HL-60/S4 treated with retinoic acid at 250 ng/mL for 4 days and 3 days (cell line): ENCODE measurements around the gene CHTOP.
"Not testable (repeated sequence)": the region's sequence is repeated elsewhere in the genome, so short reads cannot be mapped to it uniquely, and the experiment has no call there.

Source experiments
- in situ Hi-C: fragments of 300-500 bp; cut with MboI; formaldehyde crosslinking; loops from 2 replicates; pipeline ENCODE4 v1.7.0; 2022; ENCODE audit warnings: low sequenced_read_pairs

The CHTOP gene, protein sequence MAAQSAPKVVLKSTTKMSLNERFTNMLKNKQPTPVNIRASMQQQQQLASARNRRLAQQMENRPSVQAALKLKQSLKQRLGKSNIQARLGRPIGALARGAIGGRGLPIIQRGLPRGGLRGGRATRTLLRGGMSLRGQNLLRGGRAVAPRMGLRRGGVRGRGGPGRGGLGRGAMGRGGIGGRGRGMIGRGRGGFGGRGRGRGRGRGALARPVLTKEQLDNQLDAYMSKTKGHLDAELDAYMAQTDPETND

DNA sequence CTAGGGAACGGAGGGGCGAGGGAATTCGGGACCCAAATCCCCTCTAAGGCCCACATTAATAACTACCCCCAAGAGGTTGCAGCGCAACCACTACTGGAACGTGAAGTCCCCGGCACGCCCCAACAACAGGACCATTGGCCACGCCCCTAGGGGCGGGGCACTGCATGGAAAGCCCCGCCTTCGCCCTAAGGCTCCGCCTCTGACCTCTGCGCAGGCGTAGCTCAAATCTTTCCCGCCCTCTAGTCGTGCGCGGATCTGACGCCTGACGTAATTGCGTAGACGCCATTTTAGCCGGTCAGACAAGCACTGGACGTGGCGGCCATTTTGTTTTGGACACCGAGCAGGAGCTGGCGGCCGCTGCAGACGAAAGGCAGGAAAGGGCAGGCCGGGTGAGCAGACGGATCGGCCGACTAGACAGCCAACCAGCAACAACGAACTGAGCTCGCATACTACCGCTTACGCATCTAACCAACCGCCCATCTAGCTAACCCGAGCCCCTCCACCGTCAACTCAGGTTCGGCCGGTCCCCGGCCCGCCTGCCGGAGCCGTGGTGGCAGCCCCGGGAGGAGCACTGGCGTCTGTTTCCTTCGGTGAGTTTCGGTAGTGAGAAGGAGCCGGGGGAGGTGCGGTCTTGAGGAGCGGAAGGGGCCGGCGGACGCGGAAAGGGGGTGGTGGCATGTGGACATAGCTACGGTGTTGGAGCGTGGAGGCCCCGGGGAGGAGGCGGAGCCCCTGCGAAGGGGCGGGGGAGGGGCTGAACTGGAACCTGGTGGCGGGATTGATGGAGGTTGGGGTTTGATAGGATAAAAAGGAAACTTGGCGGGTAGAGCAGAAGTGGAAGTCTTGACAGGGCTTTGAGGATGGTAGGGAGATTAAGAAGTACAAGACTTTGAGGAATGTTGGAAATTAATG, at the start of gene CHTOP:
Gene CHTOP, plus strand, starts transcription at position 313 of the 912 bp plus-strand sequence. CDS start 2,523 bp downstream, outside the sequence.
- in situ Hi-C loops, result no loop called here

DNA sequence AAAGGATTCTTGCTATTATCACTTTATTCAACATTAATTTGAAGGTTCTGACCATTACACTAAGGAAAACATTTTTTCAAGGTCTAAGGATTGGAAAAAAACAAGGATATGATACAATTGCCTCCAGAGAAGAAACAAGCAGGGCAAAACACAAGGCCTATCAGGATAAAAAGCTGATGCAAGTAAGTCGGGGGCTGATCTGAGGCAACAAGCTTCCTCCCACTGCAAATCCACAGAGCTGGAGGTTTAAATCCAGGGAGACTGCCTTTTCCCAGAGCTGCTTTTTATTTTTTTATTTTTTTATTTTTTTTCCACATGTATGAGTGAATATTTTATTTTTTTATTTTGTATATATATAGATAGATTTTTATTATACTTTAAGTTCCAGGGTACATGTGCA, 48.9 kb upstream of the CHTOP start:
- in situ Hi-C loops, result no loop called here

DNA sequence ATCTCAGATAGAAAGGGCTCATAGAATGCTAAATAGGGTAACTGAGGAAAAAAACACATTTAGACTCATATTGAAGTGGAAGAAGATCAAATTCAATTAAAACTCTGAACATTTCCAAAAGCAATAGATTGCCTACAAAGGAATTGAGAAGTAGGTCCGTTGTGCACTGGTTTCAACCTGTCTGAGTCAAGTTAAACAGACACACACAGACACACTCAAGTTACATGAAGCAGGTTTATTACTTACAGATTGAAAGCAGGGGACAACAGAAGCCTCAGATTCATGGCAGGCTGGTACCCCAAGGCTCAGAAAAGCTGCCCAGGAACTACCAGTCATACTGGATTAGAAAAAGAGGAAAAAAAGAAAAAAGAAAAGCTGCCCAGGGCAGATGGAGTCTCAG, 47.5 kb upstream of the CHTOP start:
- in situ Hi-C loops, result no loop called here

DNA sequence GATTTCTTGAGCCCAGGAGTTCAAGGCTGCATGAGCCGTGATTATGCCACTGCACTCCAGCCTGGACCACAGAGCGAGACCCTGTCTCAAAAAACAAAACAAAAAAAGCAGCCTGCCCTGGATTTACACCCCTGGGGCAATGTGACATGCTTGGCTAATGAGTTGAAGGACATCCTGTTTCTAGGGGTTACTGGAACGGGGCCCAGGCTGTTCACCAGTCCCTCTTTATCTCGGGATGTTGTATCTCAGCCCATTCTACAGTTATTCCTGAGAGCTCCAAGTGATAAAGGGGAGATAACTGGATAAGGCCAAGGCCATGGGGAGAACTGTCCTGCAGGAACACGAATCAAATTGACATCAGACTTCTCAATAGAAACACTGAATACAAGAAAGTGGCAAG, 46.6 kb upstream of the CHTOP start:
- in situ Hi-C loops, result no loop called here

DNA sequence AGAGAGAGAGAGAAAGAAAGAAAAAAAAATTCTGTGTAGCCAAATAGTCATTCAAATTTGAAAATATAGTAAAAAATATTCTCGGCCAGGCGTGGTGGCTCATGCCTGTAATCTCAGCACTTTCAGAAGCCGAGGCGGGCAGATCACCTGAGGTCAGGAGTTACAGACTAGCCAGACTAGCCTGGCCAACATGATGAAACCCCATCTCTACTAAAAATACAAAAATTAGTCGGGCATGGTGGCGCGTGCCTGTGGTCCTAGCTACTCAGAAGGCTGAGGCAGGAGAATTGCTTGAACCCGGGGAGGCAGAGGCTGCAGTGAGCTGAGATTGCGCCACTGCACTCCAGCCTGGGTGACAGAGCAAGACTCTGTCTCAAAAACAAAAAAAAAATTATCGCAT, 45.8 kb upstream of the CHTOP start:
- in situ Hi-C loops, result not testable (repeated sequence)

DNA sequence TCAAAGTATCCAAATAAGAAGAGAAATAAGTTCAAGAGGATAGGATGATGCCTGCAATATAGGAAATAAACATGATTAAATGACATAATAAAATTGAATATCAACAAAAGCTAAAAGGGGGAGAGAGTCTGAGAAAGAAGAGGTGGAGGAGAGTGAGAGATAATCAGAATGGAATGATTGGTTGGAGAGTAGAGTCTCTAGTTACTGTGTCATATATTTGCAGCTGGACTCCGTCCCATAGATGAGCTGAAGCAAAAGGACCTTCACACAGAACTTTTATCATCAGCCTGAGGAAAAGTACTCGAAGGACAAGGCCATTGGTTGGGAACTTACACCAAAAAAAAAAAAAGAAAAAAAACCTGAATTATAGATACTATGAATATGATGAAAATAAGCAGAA, 45.4 kb upstream of the CHTOP start:
- in situ Hi-C loops, result no loop called here

DNA sequence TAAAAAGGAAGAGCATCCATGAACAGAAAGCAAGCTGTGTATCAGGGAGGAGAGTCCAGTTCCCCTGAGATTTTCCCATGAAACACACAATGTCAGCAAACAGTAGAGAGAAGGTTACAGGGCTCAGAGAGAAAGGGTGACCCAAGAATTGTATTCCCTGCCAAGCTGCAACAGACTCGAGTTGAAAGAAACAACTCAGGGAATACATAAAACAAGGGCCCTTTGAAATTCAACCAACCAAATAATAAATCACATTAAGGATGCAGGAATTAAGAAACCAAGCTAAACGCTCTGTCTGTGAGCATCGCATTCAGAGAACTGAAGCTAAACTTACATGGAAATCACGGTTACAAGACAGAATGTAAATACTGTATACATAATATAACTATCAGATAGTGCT, 41.1 kb upstream of the CHTOP start:
- in situ Hi-C loops, result no loop called here

DNA sequence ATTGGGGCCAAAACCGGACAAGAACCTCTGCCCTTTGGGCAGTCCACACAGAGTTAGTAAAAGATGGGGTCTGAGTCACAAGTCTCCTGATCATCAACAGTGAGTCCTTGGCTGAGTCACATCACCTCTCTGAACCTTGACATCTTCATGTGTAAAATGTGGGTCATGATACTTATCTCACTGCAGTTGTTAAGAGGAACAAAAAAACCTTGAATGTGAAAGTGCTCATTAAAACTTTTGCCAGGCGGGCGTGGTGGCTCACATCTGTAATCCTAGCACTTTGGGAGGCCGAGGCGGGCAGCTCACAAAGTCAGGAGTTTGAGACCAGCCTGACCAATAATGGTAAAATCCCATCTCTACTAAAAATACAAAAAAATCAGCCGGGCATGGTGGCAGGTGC, 36.7 kb upstream of the CHTOP start:
- in situ Hi-C loops, result no loop called here

DNA sequence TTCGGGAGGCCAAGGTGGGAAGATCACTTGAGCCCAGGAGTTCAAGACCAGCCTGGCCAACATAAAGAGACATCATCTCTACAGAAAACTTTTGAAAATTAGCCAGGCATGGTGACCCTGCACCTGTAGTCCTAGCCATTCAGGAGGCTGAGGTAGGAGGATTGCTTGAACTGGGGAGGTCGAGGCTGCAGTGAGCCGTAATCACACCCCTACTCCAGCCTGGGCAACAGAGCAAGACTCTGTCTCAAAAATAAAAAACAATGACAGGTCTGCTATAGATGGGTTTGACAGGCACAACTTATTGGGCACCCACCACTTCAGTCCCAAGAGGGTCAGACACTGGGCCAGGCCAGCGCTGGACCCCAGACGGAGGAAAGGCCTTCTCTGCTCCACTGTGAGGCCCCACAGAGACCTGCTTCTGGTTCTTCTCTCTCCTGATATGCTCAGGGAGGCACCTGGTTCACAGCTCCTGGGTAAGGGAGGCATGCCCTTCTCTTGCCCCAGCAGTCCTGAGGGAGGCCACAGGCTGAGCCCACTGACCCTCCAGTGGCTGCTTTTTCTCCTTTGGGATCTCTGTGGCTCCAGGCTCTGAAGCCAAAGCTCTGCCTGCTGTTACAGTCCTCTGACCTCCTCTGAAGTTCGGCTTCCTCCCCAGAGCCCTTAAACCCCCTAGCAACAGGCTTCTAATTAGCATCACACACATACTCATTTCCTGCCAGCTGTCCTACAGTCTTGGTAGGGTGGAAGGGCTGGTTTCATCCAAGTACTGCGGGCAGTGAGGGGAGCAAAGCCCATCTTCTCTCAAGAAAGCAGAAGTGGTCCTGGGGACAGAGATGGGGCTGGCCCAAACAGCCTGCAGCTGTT, 35.3 kb upstream of the CHTOP start:
- in situ Hi-C loops, result no loop called here

DNA sequence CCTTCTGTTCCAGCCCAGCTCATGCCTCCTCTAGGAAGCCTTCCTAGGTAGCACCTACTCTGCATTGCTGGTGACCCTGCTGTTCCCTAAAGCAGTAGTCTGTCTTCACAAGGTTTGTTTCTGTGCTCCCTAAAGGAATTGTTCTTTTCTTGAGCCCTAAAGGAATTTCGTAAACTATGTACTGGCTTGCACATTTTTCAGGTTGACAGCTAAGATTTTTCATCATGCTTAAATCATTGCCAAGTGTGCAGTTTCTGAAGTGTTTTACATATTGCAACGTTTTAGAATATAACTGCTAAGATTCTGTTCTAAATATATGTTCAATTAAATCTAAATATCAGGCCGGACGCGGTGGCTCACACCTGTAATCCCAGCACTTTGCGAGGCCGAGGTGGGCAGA, 34.0 kb upstream of the CHTOP start:
- in situ Hi-C loops, result no loop called here

DNA sequence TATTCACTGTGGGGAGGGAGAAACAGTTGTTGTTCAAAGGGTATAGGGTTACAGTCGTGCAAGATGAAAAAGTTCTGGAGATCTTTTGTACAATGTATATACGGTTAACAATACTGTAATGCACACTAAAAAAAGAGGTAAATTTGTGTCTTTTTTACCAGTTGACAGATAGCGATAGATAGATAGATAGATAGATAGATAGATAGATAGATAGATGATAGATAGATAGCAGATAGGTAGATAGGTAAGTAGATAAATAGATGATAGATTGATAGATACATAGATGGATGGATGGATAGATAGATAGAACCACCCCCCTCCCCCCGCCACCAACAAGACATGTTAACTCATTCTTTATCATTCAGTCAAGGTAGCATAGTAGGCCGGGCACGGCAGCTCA, 31.1 kb upstream of the CHTOP start:
- in situ Hi-C loops, result no loop called here

DNA sequence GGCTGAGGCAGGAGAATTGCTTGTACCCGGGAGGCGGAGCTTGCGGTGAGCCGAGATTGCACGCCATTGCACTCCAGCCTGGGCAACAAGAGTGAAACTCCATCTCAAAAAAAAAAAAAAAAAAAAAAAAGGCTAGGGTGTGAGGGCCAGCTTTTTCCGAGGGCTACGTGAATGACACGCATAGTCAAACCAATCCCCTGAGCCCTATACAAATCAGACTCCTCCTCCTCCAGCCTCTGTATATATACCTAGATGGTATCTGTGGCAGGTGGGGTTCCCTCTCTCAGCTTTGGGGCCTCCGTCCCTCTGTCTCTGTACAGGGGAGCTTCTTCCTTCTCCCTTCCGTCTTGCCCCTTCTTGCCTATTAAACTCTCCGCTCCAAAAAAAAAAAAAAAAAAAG, 27.7 kb upstream of the CHTOP start:
- in situ Hi-C loops, result no loop called here

DNA sequence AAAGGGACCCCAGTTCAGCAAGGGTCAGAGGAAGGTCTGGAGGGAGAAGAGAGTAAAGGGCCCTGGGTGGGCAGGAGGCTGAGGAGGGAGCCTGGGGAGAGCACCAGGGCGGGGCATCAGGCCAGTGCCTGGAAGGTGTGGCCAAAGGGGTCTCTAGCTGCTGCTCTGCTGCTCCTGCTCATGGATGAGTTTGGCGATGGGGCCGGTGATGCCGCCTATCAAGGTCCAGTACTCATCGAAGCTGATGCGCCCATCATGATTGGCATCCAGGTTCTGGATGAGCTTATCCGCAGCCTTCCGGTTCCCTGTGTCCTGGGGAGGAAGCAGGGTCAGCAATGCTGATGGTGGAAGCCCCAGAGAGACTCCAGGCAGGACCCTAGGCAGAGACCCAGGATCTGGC, 26.5 kb upstream of the CHTOP start:
- in situ Hi-C loops, result no loop called here

DNA sequence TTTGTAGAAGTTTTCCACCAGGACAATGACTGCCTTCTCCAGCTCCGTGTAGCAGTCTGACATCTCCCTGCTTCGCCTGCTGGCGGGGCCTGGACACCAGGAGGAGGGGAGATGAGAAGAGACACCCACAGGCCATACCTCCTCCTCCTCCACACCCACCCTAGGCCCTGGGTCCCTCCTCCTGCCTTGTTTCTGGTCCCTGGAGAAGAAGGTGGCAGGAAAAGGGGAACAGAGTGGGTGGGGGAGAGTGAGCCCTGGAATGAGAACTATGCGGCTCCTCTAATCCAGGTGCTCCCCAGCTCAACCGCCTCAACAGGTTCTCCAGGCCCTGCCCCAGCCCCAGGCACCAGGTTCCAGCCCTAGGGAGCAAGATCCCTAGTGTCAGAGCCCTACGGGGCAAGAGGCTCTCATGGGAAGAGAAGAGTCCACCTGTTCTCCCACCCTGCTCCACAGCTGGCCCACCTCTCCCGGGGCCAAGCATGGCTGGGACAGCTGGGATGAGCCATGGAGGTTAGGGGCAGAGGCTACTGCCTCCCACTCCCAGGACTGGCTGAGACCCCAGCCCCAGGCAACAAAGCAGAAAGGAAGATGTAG, 25.7 kb upstream of the CHTOP start:
- in situ Hi-C loops, result no loop called here

DNA sequence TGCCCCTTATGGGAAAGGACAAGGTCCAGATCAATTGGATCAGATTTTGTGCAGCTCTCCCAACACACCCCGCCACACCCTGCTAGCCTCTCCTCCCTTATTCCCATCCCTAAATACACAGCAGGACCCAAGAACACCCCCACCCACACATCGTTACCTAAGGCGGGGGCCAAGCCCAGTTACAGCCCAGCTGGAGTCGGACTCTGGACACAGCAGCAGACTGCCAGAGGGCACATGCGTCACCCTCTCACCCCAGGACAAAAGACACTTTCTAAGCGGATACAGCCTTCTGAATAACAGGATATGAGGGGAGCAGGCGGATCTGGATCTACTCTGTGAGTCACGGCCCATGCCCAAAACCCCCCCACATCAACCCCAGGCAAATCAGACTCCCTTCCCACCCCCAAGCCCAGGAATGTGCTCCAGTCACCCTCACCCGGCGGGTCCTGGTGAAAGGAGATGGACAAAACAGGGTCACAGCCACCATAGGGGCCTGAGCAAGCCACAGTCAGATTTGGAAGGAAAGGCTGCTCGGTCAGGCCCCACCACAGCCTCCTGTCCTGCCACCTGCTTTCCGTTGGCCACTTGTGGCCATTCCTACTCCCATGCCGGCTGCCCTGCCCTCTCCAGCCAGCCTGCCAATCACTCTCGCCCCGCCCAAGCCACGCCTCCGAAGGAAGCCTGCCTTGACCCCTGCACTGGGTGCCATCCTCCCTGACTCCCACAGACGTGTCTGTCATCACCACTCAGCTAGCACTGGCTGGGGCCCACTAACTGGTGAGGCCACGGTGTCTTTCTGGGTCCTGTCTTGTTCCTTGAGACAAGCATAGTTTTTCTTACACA, 24.9 kb upstream of the CHTOP start:
- in situ Hi-C loops, result no loop called here

DNA sequence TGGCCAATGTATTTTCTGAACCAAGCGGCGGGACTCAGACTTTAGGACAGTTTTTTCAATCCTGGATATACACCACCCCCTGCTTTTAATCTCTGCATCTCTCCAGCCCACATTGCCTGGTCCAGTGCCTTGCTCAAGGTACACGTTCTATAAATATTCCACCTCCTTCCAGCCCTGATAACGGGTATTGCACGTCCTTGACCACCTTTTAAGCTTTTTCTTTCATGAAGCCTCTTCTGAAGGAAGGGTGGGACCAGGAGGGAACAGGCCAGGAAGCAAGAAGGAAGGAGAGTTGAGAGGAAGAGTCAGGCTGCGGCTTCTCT, 24.3 kb upstream of the CHTOP start:
- in situ Hi-C loops, result no loop called here

DNA sequence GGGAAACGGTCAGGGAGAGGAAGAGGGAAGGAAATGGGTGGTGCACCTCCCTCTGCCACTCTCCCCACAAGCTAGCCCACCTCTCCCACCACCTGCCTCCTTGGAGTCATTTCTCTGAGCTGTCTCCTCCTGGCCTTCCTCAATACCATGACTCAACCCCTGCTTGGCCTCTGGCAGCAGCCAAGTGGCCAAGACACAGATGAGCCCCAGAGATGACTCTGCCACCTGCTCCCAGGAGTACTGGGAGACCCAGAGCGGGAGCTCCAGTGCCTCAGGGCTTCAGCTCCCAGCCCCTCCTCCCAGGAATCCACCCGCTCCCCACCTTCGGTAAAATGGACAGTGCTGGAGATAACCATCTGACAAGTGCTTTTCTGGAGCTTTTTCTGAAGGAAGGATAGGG, 23.5 kb upstream of the CHTOP start:
- in situ Hi-C loops, result no loop called here

DNA sequence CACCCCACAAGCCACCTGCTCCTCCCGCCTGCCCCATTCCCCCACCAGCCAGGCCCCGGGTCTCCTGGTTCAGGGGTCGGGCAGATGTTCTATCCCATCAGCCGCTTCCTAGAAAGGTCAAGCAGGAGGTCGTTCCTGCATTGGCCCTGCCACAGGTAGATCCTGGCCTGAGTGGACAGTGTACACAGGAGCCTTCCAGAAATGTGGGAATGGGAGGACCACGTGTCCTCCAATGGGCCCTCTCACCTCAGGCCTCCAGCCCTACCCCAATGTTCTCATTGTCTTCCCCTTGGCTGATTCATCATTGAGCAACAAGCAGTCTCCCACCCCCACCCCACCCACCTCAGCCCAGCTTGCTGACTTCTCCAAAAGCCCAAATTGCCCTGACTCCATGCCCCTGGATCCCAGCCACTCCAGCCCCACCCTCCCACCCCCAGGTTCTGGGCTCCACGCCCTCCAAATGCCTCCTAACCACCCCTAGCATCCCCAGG, 23.0 kb upstream of the CHTOP start:
- in situ Hi-C loops, result no loop called here

DNA sequence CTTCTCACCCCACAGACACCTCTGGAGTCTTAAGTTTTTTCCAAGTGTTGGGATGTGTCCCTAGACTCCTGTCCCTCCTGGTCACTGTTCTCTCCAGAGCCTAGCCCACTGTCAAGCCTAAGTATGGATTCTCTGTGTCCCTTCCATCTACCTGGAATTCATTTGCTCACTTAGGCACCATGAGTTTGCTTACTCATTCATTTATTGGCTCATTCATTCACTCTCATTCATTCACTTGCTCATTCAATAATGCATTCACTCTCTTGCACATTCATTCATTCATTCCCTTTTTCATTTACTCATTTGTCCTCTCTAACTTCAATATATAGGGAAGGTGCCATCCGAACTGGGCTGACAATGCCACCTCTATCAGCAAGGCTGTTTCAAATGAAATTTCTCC, 22.5 kb upstream of the CHTOP start:
- in situ Hi-C loops, result no loop called here

DNA sequence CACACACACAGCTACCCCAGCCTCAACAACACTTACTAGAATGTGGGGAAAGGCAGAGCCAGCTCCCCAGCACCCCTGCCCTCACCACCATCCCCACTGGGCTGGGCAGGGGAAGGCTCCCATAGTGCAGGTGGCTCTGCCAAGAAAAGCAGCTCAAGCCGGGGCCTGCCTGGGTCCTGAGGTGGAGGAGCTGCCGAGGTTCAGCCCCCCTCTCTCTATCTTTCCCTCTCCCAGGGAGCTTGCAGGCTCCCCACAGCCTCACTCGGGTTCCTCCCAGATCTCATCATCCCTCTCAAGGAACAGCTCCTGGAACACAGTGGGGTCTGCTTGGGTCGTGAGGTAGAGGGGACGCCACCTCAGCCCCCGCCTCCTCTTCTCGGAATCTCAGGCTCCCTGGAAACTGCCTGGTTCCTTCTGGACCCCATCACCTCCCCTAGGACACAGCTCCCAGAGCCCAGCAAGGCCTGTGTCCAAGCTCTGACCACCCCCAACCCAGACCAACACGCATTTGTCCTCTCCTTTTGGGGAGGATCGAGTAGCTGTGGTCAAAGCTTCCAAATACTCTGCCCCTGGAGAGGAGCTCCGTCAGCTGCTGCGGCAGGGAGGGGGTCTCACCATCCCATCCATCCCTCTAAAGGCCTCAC, 21.6 kb upstream of the CHTOP start:
- in situ Hi-C loops, result no loop called here
